ENCODE data around the gene RGMB.

Gene RGMB

GRCh38 chr5:98836175-98836574, 62.7 kb downstream of the RGMB start:
- no peak for DNase-seq

GRCh38 chr5:98839469-98840383, 66.3 kb downstream of the RGMB start:
- peak; percentile 16 for DNase-seq

GRCh38 chr5:98840946-98841345, 67.5 kb downstream of the RGMB start:
- DNase-seq = no peak

- DNase-seq = no peak
These were observed 70.0 kb downstream of the RGMB start for GRCh38 chr5:98843481-98843880.

- DNase-seq = no peak
These were observed 71.4 kb downstream of the RGMB start for GRCh38 chr5:98844865-98845264.

GRCh38 chr5:98845878-98846277, 72.4 kb downstream of the RGMB start:
- no peak for DNase-seq
